HPDE6-E6E7 (cell line): Measurements from ENCODE around the gene TRIP13.
"Not testable (repeated sequence)": the region's sequence is repeated elsewhere in the genome, so short reads cannot be mapped to it uniquely, and the experiment has no call there.

Source experiments
- DNase-seq: peaks from one replicate; pipeline ENCODE4 v3.0.0; 2011; ENCODE audit warnings: missing footprints; ENCODE audit errors: extremely low spot score

TRIP13 gene

GRCh38 chr5:891117-891836, 1.4 kb upstream of the TRIP13 start:
- DNase-seq: no peak

DNA sequence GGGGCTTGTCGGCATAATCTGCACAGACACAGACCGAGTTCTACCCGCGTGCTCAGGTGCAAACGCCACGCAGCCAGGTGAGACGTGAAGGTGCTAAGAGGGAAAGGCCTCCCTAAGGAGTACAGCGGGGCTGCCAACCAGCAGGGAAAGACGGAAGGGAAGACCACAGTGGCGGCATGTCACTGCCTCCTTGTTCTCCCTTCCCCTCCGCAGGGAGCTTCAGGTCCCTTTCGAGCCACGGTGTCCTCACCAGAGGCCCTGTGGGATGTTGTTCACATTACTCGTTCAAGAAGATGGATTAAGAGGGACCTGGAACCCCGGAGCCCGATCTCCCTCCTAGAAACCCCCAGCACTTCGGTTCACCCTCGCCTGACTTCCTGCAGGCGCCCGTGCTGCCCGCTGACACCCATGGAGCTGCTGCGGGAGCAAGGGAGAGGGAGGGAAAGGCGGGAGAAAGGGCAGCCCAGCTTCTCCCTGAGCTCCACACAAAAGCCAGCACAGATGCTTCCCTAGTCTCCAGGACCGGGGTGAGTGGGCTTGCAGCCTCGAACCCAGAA, 769 bp upstream of the TRIP13 start:
- peak; percentile 49 for DNase-seq

DNA sequence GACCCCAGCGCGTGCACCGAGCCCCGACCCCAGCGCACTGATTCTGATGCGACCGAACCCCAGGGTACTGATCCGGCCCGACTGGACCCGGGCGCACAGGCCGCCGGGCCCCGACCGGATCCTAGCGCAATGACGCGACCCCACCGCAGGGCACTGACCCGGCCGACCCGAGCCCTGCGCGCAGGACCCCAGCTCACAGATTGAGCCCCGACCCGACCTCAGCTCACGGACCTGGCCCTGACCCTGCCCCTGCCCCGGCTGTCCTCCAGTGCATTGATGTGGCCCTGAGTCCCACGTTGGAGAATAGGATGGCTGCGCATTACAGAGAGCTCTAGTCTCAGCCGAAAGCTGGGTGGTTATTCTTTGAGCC, 438 bp downstream of the TRIP13 start:
- no peak for DNase-seq

DNA sequence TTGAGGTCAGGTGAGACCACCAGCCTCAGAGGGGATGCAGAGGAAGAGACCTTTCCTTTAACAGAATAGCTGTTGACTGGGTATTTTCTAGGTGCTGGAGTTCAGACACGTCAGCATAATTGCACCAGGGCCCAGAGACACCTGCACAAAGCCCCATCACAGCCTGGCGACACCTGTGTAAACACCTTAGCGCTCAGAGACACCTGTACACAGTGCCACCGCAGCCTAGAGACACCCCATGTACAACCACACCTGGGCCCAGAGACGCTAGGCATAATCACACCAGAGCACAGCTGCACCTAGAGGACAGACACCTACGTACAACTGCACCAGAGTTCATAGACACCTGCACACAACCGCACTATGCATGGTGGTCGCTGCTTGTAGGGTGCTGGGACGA, 1.0 kb downstream of the TRIP13 start:
- no peak for DNase-seq

GRCh38 chr5:900781-901180, 8.1 kb downstream of the TRIP13 start:
- no peak for DNase-seq

- DNase-seq: no peak
These were observed 9.6 kb downstream of the TRIP13 start for GRCh38 chr5:902129-902916.

- DNase-seq: no peak
These were observed 11.0 kb downstream of the TRIP13 start for GRCh38 chr5:903756-904096.

GRCh38 chr5:905139-905642, 12.5 kb downstream of the TRIP13 start:
- no peak for DNase-seq

GRCh38 chr5:907366-907910, 14.8 kb downstream of the TRIP13 start:
- DNase-seq: no peak

- no peak for DNase-seq
These were observed 15.5 kb downstream of the TRIP13 start for GRCh38 chr5:908172-908571.

DNA sequence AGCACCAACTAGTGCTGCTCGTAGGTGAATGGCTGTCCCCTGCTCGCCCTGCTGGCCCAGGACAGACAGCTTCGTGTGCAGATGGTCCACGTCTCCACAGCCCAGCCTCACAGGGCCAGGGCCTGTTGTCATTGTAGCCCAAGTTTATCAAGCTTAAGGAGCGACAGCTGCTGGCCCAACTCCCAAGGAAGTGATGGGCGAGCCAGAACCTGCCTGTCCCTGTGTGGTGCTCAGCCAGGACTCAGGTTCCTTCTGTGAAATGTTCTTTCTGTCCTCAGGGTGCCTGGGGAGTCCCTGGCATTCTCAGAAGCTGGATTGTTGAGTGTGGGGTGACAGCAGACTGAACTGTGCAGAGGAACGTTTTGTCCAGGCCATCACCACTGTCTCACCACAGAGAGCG, 16.4 kb downstream of the TRIP13 start:
- DNase-seq: no peak

- no peak for DNase-seq
These were observed 17.5 kb downstream of the TRIP13 start for GRCh38 chr5:909994-910768.

- DNase-seq: no peak
These were observed 18.1 kb downstream of the TRIP13 start for GRCh38 chr5:910769-911160.

DNA sequence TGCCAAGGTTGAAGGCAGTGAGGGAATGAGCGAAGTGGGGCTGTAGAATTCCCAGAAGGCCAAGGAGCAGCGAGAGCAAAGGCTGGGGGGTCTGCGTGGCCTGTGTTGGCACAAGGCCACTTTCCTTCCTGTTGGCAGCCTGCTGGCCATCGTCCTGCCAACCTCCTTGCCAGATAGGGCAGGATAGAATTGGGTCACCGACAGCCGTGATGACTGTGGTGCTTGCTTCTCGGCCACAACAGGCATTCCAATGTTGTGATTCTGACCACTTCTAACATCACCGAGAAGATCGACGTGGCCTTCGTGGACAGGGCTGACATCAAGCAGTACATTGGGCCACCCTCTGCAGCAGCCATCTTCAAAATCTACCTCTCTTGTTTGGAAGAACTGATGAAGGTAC, 18.9 kb downstream of the TRIP13 start:
- DNase-seq: peak; percentile 63

- DNase-seq: peak; percentile 98
These were observed 19.8 kb downstream of the TRIP13 start for GRCh38 chr5:912280-913091.

DNA sequence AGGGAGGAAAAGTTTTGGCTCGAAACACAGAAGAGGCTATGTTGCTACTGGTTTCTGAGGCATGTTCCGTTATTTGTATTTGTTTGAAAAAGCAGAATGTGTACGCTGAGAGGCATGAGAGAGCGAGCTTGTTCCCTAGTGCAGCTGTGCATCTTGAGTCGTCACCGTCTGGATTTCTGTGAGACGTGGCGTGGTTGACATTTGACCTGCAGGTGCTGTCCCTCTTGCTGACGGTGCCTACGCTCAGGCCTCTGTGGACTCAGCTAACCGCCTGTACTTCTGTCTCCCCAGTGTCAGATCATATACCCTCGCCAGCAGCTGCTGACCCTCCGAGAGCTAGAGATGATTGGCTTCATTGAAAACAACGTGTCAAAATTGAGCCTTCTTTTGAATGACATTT, 21.5 kb downstream of the TRIP13 start:
- no peak for DNase-seq

- DNase-seq: no peak
These were observed 21.9 kb downstream of the TRIP13 start for GRCh38 chr5:914612-915011.

DNA sequence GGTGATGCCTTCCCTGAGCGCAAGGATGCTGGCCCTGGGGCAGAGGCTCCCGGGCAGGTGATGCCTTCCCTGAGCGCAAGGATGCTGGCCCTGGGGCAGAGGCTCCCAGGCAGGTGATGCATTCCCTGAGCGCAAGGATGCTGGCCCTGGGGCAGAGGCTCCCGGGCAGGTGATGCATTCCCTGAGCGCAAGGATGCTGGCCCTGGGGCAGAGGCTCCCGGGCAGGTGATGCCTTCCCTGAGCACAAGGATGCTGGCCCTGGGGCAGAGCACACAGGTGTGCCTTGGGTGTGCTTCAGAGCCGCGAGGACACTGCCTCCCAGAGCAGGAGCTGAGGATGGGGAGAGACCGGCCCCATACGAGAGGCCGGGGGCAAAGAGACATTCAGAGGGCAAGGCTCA, 22.7 kb downstream of the TRIP13 start:
- not testable (repeated sequence) for DNase-seq

- DNase-seq: no peak
These were observed 23.3 kb downstream of the TRIP13 start for GRCh38 chr5:915946-916345.

DNA sequence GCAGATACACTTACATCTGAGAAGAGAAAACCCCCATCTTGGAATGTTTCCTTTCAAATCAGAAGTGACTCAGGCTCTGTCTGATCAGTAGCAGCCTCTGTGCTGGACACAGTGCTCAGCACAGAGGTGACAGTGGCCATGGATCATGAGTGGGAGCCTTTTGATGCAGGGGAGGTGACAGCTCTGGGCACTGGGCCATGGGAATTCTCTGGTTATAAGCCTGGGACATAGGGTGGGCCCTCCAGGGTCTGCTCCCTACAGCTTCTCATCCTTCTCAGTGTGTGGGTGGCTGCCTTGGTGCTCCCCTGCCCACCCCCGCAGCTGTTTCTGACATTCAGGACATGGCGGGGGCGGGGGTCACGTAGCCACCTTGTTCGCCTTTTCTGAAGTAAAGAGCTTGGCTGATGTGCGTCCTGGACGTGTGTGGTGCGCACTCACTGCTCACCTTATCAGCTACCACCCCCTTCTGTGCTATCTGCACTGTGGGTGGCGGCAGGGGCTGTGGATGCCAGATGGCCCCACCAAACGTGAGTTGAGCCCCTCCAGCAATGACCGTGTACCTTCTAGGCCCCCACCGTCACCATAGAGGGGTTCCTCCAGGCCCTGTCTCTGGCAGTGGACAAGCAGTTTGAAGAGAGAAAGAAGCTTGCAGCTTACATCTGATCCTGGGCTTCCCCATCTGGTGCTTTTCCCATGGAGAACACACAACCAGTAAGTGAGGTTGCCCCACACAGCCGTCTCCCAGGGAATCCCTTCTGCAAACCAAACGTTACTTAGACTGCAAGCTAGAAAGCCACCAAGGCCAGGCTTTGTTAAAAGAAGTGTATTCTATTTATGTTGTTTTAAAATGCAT, 24.0 kb downstream of the TRIP13 start:
- DNase-seq: no peak
